ENCODE data around the gene NTNG2. TPM values are rescaled to one million over a fixed set of nuclear protein-coding genes. Genes with fewer than 3 reads are reported as not detected.

Gene NTNG2
- total and polyA plus RNA-seq, 9 of the 15 experiments (the other 6 are each of a cell fraction or from before 2014, with no cell fraction given) = 0.01 to 0.11 (median 0.09) TPM; not detected in 6

GRCh38 chr9:132244582-132245455 is 83.0 kb downstream of the NTNG2 start:
- POLR2A ChIA-PET = no interaction called here
- ATAC-seq = no peak

GRCh38 chr9:132245465-132245864 is 83.6 kb downstream of the NTNG2 start:
- 16% methylated on average over 7 of the region's 9 CpGs for WGBS (ENCODE audit: insufficient coverage, low coverage, missing lambda C conversion rate)
- Histone ChIP-seq H3K27me3 (ENCODE audit: control insufficient read depth in 2 of 2, insufficient read depth in 2 of 2, low read length in 2 of 2) (peaks cover 19 to 65% of the 10 kb centered on the region in 2 experiments), H3K36me3 (ENCODE audit: control insufficient read depth, insufficient read depth, low read length) (no peaks in the 10 kb centered on the region), H3K9me1 (ENCODE audit: control insufficient read depth, insufficient read depth, low read length) (no peaks in the 10 kb centered on the region), H3K4me2 (ENCODE audit: insufficient read depth, low read length) (no peak overlapping the region), H3K9me3 (replicated peaks; ENCODE audit: control insufficient read depth, insufficient read depth, low read depth, low read length) (no peaks in the 10 kb centered on the region), H3K9ac (ENCODE audit: insufficient read depth in 1 of 2, low read depth in 2 of 2, low read length in 2 of 2) (no peak overlapping the region), H3K4me3 (no peak overlapping the region), H4K20me1 (replicated peaks; ENCODE audit: control insufficient read depth, insufficient read depth, low read length) (0 out of 2 replicates have a peak, but pooled peaks cover 3% of the 10 kb centered on the region), H3K4me1 (replicated peaks in 1 of 2; ENCODE audit: control insufficient read depth in 2 of 2, insufficient read depth in 2 of 2, low read length in 2 of 2) (peaks cover 0 to 33% of the 10 kb centered on the region in 2 experiments; a peak in 4 of 5 replicates), H3K79me2 (ENCODE audit: control insufficient read depth, insufficient read depth, low read length) (no peaks in the 10 kb centered on the region), H2AFZ (ENCODE audit: low read depth, low read length) (no peak overlapping the region), H3K27ac (ENCODE audit: extremely low read depth, low read depth, low read length) (no peak overlapping the region)
- intact Hi-C loops (cut with micrococcal nuclease) (no loop called here), in situ Hi-C loops (cut with MboI) (no loop called here)
- DNase-seq (ENCODE audit: extremely low read depth in 1 of 4, low spot score in 3 of 4) = no peak
- TF ChIP-seq MITF (IDR thresholded peaks at IDR 0.05) (no peak), ZKSCAN1 (IDR thresholded peaks at IDR 0.05; ENCODE audit: low read depth, low read length) (0 out of 2 replicates have a peak, but pooled peaks have one; percentile 16)
- no peak for FAIRE-seq
- ChIA-PET POLR2A (no interaction called here), CTCF (ENCODE audit: low intra/inter-chr PET ratio) (no interaction called here)
- BruUV-seq (replicated peaks) = no TSS peak
- ATAC-seq = no peak

More at GRCh38 chr9:132244582-132245455, 83.0 kb downstream of the NTNG2 start:
- Histone ChIP-seq H3K27ac (ENCODE audit: extremely low read depth, low read depth, low read length) (no peak overlapping the region), H2AFZ (ENCODE audit: low read depth, low read length) (no peak overlapping the region), H3K27me3 (ENCODE audit: control insufficient read depth in 2 of 2, insufficient read depth in 2 of 2, low read length in 2 of 2) (peaks cover 19 to 68% of the 10 kb centered on the region in 2 experiments), H3K79me2 (ENCODE audit: control insufficient read depth, insufficient read depth, low read length) (no peaks in the 10 kb centered on the region), H3K36me3 (ENCODE audit: control insufficient read depth, insufficient read depth, low read length) (no peaks in the 10 kb centered on the region), H3K4me3 (no peak overlapping the region), H3K9ac (ENCODE audit: insufficient read depth in 1 of 2, low read depth in 2 of 2, low read length in 2 of 2) (peak overlapping the region in 1 of 2 experiments; percentile 7; a peak in 1 of 4 replicates), H4K20me1 (replicated peaks; ENCODE audit: control insufficient read depth, insufficient read depth, low read length) (peaks cover 3% of the 10 kb centered on the region; the same call in 1 of the 2 replicates), H3K9me3 (replicated peaks; ENCODE audit: control insufficient read depth, insufficient read depth, low read depth, low read length) (no peaks in the 10 kb centered on the region), H3K4me1 (replicated peaks in 1 of 2; ENCODE audit: control insufficient read depth in 2 of 2, insufficient read depth in 2 of 2, low read length in 2 of 2) (peaks cover 0 to 39% of the 10 kb centered on the region in 2 experiments; a peak in 4 of 5 replicates), H3K4me2 (ENCODE audit: insufficient read depth, low read length) (no peak overlapping the region), H3K9me1 (ENCODE audit: control insufficient read depth, insufficient read depth, low read length) (no peaks in the 10 kb centered on the region)
- in situ Hi-C loops (cut with MboI) = no loop called here
- FAIRE-seq (no peak), DNase-seq (ENCODE audit: extremely low read depth in 1 of 4, low spot score in 3 of 4) (no peak)
- TF ChIP-seq FOXK1 (CRISPR knock-in tag; IDR thresholded peaks at IDR 0.05; ENCODE audit: borderline replicate concordance) = 0 out of 2 replicates have a peak, but pooled peaks have one; percentile 37
- TF ChIP-seq EZH2 (IDR thresholded peaks at IDR 0.05; ENCODE audit: borderline replicate concordance, low read depth, low read length) = no peak
- TF ChIP-seq MEIS2 (IDR thresholded peaks at IDR 0.05; ENCODE audit: partially characterized antibody) = peak; percentile 25
- WGBS (ENCODE audit: insufficient coverage, low coverage, missing lambda C conversion rate) = 6% methylated on average over 19 of the region's 19 CpGs
- CTCF ChIA-PET (ENCODE audit: low intra/inter-chr PET ratio) = no interaction called here
- no TSS peak for BruUV-seq (replicated peaks)
- intact Hi-C loops (cut with micrococcal nuclease) = no loop called here
